Kidney (tissue), 14 donors: Measurements from ENCODE around the gene BRD9. TPM values are rescaled to one million over a fixed set of nuclear protein-coding genes. Genes with fewer than 3 reads are reported as not detected.
A peak's percentile ranks its signal among the peaks of the same experiment; 100 is the strongest.

Source experiments
- DNase-seq, 5 donors: peaks; one replicate each; pipeline ENCODE4 v3.0.0-alpha.2; 2013 to 2020
- FAIRE-seq: peaks from 2 replicates; lab custom pipeline; 2012; peaks lifted over from hg19 to GRCh38; lab: Jason Lieb, UNC
- H3K27ac ChIP-seq, 2 donors: one replicate each; pipeline ENCODE4 v1.7.0; 2013; ENCODE audit warnings: low read depth in 2 of 2, low read length in 2 of 2, inconsistent platforms in 1 of 2
- H3K27me3 ChIP-seq: one replicate; pipeline ENCODE4 v1.7.1; 2013; ENCODE audit warnings: low read length, inconsistent platforms; ENCODE audit not compliant: control insufficient read depth, insufficient read depth
- H3K36me3 ChIP-seq, 3 donors: one replicate each; pipeline versions ENCODE4 v1.7.0 to v1.7.1; 2013; ENCODE audit warnings: low read length in 3 of 3, control low read depth in 1 of 3, inconsistent platforms in 1 of 3; ENCODE audit not compliant: insufficient read depth in 3 of 3, control insufficient read depth in 2 of 3
- H3K4me1 ChIP-seq, 3 donors: one replicate each; pipeline versions ENCODE4 v1.7.0 to v1.7.1; 2013; ENCODE audit warnings: low read length in 3 of 3, inconsistent platforms in 1 of 3, low read depth in 1 of 3; ENCODE audit not compliant: control insufficient read depth in 2 of 3, insufficient read depth in 2 of 3
- H3K4me3 ChIP-seq, 3 donors: one replicate each; pipeline versions ENCODE4 v1.7.0 to v1.8.1; 2013; ENCODE audit warnings: low read length in 3 of 3, control low read depth in 1 of 3, inconsistent platforms in 1 of 3
- H3K9ac ChIP-seq, 3 donors: one replicate each; pipeline versions ENCODE4 v1.7.0 to v1.7.1; 2013; ENCODE audit warnings: low read length in 3 of 3, control low read depth in 1 of 3, inconsistent platforms in 1 of 3
- H3K9me3 ChIP-seq, 3 donors: one replicate each; pipeline versions ENCODE4 v1.7.0 to v1.7.1; 2013; ENCODE audit warnings: low read length in 3 of 3, control low read depth in 1 of 3, inconsistent platforms in 1 of 3; ENCODE audit not compliant: control insufficient read depth in 2 of 3, insufficient read depth in 1 of 3
- intact Hi-C: fragments of 100-400 bp; cut with DNase I; formaldehyde crosslinking; loops from one replicate; pipeline ENCODE4 v1.11.1; 2022
- polyA plus RNA-seq: library from polyadenylated mRNA; stranded (reverse); fragments of 350-450 nt; fragmentation: Illumina TruSeq; extraction: RNeasy Lipid Tissue Mini Kit (QIAGEN cat#74804); gene quantifications from one replicate; pipeline ENCODE4 v1.2.3, GENCODE V29; 2014; ENCODE audit warnings: low read depth, low replicate concordance; ENCODE audit not compliant: insufficient read depth
- total RNA-seq: library from RNA; stranded (reverse); fragmentation: NEBNext Ultra II Directional; extraction: Animal tissue kit (Norgen Biotek cat#: 25700); gene quantifications from one replicate; pipeline ENCODE4 v1.2.1, GENCODE V29; 2021
- TF ChIP-seq, protein P1 (sequence below): IDR thresholded peaks from 3 replicates; pipeline ENCODE4 v1.5.1; 2012; ENCODE audit warnings: mild to moderate bottlenecking, moderate library complexity, borderline replicate concordance; ENCODE audit not compliant: insufficient read depth; ENCODE audit errors: extremely low read depth
- donor health status: control.
- donor health status: control.
- donor health status: control.
- donor health status: control.
- donor health status: control.
- donor health status: DM: yes; HTN: yes; CAD: no.
- donor health status: Normal renal cell carcinoma (clear cell type).

BRD9 gene
- total and polyA plus RNA-seq, 2 donors from 2014 or later: 17.5 to 38.0 TPM

GRCh38 chr5:933251-933861 is 40.8 kb upstream of the BRD9 start:
- H3K27ac ChIP-seq: peak overlapping the region in 1 of 2 donors; percentile 28
- FAIRE-seq (no peak), DNase-seq (no peak)
- no peaks in the 10 kb centered on the region for H3K4me1 ChIP-seq
- H3K4me3 ChIP-seq: no peak overlapping the region
- TF ChIP-seq, protein P1, sequence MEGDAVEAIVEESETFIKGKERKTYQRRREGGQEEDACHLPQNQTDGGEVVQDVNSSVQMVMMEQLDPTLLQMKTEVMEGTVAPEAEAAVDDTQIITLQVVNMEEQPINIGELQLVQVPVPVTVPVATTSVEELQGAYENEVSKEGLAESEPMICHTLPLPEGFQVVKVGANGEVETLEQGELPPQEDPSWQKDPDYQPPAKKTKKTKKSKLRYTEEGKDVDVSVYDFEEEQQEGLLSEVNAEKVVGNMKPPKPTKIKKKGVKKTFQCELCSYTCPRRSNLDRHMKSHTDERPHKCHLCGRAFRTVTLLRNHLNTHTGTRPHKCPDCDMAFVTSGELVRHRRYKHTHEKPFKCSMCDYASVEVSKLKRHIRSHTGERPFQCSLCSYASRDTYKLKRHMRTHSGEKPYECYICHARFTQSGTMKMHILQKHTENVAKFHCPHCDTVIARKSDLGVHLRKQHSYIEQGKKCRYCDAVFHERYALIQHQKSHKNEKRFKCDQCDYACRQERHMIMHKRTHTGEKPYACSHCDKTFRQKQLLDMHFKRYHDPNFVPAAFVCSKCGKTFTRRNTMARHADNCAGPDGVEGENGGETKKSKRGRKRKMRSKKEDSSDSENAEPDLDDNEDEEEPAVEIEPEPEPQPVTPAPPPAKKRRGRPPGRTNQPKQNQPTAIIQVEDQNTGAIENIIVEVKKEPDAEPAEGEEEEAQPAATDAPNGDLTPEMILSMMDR: no peak
- no peaks in the 10 kb centered on the region for H3K9me3 ChIP-seq
- intact Hi-C loops: loop anchor here (10.0 kb wide), 1 partner anchor 221 kb away; no protein-coding TSS in a partner anchor
- no peaks in the 10 kb centered on the region for H3K36me3 ChIP-seq
- H3K27me3 ChIP-seq: no peaks in the 10 kb centered on the region
- no peak overlapping the region for H3K9ac ChIP-seq

DNA sequence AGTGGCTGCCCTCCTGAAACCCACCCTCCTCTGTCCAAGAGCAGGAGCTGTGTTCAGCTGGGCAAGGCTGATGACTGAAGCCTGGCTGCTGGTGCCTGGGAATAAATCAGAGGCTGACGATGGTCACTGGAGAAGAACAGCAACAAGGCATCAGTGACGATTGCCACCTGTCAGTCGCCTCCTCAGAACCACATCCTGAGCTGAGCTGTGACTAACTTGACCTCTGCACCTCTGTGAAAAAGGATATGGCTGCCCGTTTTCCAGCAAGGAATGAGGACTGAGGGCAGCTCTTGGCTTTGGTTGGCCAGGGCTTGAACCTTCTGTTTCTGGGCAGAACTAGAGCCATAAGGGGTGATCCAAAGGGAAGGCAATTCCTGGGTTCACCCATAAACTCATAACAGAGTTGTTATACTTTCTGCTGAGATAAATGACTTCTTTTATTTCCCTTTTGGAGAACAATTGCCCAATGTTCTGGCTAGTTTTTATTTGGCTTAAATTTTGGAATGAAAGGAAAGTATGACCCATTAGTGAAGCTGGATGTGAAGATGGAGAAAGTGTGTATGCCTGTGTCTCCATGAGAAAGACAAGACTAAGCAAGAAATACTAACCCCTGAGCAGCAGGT is 40.1 kb upstream of the BRD9 start:
- Histone ChIP-seq H3K36me3 (no peaks in the 10 kb centered on the region), H3K27me3 (no peaks in the 10 kb centered on the region), H3K4me3 (no peak overlapping the region), H3K9ac (no peak overlapping the region), H3K27ac (no peak overlapping the region), H3K4me1 (no peaks in the 10 kb centered on the region), H3K9me3 (no peaks in the 10 kb centered on the region)
- TF ChIP-seq, protein P1: no peak
- no peak for FAIRE-seq
- intact Hi-C loops: loop anchor here (10.0 kb wide), 1 partner anchor 222 kb away; no protein-coding TSS in a partner anchor
- peak in 3 of 5 donors; percentile 32 to 44 (median 39) for DNase-seq

- TF ChIP-seq, protein P1: no peak
- Histone ChIP-seq H3K36me3 (no peaks in the 10 kb centered on the region), H3K4me3 (no peak overlapping the region), H3K9ac (no peak overlapping the region), H3K27ac (no peak overlapping the region), H3K27me3 (no peaks in the 10 kb centered on the region), H3K4me1 (no peaks in the 10 kb centered on the region), H3K9me3 (no peaks in the 10 kb centered on the region)
- DNase-seq (peak in 1 of 5 donors; percentile 29), FAIRE-seq (no peak)
- intact Hi-C loops: loop anchor here (10.0 kb wide), 1 partner anchor 223 kb away; no protein-coding TSS in a partner anchor
Observed at GRCh38 chr5:932151-932627, 39.6 kb upstream of the BRD9 start.
